ENCODE results near the gene TFPT.
A peak's percentile ranks its signal among the peaks of the same experiment; 100 is the strongest.

TFPT gene

DNA sequence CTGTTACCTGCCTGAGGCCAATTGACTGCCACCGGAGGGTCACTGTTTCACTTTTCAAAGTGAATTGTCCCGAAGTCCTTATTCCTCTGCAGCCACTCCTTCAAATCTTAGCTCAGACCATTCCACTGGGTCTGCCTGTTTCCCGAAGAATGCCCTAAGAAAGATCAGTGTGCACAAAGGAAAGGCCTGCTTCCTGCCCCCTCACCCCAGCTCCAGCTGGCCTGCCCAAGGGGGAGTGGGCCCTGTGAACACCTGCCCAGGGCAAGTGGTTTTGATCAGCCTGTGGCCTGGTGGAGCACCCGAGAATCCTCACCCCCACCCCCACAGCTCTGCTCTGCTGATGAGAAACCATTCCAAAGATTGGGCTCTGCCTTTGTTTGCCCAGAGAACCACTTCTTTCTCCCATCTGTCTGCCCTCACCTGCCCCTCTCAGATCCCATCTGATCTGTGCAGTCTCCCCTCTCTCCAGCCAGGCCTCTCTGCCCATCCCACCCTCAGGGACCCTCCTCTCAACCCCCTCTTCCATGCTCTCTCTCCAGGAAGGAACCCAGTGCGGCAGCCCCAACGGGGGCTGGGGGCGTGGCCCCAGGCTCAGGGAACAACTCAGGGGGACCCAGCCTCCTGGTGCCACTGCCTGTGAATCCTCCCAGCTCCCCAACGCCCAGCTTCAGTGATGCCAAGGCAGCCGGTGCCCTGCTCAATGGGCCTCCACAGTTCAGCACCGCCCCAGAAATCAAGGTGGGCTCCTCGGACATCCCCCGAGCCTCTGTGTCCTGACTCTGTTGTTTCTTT, 33.8 kb upstream of the TFPT start:
- no peak for DNase-seq (ENCODE audit: low read depth, low spot score)

DNA sequence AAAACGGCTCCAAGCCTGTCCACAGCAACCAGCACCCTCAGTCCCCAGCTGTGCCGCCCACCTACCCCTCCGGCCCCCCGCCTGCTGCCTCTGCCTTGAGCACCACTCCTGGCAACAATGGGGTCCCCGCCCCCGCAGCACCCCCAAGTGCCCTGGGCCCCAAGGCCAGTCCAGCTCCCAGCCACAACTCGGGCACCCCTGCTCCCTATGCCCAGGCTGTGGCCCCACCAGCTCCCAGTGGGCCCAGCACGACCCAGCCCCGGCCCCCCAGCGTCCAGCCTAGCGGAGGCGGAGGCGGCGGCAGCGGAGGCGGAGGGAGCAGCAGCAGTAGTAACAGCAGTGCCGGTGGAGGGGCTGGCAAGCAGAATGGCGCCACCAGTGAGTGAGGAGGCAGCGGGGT, 32.7 kb upstream of the TFPT start:
- DNase-seq (ENCODE audit: low read depth, low spot score), result no peak

DNA sequence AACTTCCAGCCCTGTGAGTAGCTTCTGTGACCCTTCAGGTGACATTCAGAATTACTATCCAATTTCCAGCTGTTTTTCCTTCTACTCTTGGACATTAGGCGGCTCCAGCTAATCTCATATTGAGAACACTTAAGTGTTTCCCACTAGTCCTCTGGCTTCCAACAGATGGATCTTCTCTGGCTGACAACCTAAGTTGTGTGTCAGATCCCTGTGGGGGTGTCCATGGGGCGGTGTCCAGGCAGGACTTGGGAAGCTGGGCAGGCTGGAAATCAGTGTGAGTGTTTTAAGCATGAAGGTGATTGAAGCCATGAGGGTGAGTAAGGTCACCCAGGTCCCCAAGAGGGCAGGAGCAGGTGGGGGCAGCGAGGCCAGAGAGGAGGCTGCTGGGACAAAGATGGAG, 32.2 kb upstream of the TFPT start:
- DNase-seq (ENCODE audit: low read depth, low spot score), result no peak

DNA sequence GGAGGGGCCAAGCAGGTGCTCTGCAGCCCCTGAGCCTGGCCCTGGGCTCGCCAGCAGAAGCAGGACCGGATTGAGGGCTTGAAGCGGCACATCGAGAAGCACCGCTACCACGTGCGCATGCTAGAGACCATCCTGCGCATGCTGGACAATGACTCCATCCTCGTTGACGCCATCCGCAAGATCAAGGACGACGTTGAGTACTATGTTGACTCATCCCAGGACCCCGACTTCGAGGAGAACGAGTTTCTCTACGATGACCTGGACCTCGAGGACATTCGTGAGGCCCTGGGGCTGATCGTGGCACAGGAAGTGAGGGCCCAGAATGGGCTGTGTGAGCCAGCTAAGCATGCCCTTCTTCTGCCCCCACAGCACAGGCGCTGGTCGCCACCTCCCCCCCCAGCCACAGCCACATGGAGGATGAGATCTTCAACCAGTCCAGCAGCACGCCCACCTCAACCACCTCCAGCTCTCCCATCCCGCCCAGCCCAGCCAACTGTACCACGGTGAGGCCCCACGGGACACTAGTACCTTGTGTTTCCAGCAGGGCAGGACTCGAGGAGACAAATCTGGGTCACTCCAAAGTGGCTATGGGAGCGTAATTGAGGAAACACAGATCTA, 30.2 kb upstream of the TFPT start:
- DNase-seq (ENCODE audit: low read depth, low spot score), result no peak

DNA sequence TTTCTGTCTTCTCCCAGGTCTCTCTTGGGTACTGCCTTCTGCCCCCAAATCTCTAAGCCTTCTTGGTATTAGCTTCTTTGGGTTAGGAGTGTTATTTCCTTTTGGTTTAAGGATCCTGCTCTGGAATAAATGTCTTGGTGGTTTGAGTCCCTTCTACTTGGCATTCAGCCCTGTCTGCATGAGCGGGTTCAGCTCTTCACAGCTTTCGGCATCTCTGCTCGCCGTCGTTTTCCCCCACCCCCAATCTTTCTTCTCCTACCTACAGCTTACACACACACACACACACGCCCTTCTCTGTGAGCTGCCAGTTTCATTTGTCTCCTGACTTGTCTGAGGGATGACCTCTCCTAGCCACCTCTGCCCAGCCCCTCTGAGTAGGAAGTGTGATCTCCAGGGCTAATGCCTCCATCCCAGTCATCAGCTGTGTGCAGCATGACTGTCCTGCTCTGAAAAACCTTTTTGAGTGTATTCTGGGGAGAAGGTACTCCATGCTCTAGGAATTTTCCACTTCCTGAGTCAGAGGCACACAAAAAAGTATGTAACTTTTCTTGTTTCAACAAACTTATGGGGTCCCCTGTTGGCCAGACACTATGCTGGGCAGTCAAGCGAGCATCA, 26.8 kb upstream of the TFPT start:
- DNase-seq (ENCODE audit: low read depth, low spot score), result no peak

DNA sequence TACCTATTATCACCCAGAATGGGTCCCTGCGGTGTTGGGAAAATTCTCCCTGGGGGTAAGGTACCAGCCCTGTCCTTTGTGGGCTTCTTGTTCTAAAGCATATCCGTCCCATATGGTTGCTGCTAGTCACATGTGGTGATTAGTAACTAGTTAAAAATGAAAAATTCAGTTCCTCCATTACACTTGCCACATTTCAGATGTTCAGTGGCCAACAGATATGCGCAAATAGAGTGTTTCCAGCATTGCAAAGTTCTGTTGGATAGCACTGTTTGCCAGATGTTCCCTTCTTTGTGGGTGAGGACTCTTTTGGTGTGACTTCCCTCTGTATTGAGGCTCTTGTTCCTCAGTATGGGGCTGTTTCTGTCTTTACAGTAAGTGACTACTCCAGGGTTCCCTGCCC, 25.9 kb upstream of the TFPT start:
- DNase-seq (ENCODE audit: low read depth, low spot score), result no peak

DNA sequence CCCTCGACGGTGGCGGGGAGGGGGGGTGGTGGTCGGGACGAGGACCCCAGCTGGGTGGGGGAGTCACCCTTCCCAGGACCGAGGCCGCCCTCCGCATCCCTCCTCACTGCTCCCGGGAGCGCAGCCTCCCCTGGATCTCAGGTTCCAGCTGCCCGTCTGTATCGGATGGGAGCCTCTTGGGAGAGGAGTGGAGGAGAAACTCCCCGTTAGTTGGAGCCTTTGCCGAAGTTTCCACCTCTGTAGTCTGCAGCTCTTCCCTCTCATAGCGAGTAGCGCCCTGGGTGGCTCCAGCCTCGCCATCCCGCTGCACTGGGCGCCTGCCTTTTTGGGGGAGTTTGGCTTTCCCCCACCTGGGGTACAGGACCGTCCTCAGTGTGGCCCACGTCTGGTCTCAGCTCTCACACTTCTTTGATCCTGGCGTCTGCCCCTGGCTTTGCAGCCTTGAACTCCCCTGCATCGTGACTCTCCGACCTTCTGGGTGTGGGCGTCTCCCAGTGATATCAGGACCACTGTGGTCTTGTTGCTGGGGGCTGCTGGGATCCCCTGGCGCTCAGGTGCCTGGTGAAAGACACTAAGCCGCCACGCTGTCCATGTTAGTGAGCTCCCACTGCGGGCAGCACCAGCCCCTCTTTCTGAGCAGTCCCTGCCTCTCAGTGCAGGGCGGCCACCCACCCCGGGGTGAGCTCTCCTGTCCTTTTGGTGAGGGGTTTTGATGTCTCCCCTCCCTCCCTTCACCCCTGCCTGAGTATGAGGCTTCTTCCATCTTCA, 23.2 kb upstream of the TFPT start:
- no peak for DNase-seq (ENCODE audit: low read depth, low spot score)

DNA sequence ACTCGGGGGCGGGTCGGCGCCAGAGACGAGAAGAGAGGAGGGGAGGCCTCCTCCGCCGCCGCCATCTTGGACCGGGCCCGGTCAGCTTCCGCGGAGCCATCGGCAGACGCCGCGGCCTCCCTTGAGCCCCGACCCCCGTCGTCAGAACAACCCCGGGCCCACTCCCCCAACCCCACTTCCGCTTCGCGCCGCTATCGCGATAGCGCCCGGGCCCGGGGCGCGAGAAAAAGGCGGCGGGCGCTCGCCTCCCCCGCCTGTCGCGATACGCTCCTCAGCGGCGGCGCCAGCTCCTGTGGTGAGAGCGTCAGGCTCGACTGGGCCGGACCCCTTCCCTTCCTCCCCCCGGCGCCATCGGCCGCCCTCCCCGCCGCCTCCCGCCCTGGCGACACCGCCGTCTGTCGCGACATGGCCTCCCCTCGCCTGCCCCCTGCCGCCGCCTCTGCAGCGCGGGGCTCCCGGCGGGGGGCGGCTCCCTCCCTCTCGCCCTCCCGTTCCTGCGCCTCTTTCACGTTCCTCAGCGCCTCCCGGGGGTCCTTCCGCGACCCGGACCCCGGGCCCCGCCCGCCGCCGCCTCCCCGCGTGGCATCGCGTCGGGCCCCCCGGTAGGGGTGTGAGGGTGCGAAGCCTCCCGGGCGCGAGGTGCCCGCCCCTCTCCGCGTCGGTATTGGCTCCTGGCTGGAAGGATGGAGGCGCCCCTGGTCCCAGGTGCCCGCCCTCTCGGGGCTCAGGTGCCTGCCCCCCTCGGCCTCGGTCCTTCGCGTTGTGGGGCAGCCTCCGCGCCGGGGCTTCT, 22.4 kb upstream of the TFPT start, which contains the start of gene CNOT3:
CNOT3 (plus strand) TSS at position 64 of the 790 bp plus-strand sequence. CDS start 5,217 bp downstream, outside the sequence.
- DNase-seq (ENCODE audit: low read depth, low spot score), result no peak

DNA sequence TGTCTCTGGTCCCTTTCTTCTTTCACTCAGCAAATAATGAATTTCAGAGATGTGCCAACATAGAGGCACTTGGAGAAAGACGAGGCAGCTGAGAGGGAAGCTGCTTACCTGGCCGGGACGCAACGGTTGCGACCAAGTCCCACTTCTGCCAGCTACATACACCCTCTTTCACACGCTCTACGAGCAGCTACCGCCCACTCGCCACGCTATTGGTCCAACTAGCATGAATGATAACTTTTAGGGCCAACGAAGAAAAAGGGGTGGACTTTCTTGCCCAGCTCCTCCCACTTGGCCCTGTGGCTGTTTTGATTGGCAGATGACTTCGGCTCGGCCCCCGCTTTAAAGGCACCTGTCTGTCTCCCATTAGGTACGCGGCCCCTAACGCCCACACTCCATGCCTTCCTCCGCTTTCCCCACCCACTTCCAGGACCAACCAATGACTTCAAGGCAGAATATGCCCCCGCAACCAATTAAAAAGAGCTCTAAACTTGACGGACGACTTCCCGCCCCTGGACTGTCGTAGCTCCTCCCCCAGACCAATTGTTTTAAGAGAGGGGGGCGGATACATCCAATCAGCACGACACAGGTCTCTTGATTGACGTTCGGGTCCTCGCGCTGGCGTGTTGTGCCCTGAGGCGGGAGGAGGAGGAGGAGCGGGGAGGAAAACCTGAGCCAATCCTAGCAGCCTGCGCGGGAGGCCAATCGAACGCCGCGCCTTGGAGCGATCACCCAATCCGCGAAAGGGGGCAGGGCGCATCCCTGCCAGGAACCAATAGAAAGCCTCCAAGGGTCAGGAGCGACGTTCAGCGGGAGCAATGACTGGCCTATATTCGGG, 21.6 kb upstream of the TFPT start:
- DNase-seq (ENCODE audit: low read depth, low spot score), result peak; percentile 100

DNA sequence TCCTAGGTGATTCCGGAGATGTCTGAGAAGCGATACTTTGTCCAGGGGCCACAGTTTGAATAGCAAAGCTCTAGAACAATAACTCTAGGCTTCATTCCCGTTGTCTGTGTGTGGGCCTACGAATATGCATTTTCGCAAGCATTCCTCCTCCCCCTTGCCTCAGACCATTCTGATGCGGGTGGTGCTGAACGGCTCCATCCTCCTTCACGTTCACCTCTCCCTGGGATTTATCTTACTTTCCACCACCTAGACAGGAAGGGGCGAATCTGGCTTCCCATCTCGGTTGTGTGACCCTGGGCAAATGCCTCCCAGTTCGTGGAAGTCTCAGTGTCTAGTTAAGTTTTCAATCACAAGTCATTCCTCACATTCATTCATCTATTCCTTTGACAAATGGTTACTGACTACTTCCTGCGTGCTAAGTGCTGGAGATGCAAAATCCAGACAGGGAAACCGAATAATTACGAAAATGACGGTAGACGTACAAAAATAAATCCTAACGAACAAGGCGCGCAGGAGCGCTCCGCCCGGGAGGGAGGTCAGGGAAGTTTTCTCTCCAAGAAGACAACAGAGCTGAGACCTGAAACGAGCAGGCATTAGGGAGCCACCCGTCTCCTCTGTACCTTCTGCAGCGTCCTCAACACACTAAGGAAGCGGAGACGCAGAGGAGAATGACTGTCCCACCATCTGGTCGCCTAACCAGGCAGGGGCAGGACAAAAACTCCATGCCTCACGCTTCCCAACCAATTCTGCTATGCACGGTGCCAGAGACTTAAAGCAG, 20.8 kb upstream of the TFPT start:
- no peak for DNase-seq (ENCODE audit: low read depth, low spot score)

DNA sequence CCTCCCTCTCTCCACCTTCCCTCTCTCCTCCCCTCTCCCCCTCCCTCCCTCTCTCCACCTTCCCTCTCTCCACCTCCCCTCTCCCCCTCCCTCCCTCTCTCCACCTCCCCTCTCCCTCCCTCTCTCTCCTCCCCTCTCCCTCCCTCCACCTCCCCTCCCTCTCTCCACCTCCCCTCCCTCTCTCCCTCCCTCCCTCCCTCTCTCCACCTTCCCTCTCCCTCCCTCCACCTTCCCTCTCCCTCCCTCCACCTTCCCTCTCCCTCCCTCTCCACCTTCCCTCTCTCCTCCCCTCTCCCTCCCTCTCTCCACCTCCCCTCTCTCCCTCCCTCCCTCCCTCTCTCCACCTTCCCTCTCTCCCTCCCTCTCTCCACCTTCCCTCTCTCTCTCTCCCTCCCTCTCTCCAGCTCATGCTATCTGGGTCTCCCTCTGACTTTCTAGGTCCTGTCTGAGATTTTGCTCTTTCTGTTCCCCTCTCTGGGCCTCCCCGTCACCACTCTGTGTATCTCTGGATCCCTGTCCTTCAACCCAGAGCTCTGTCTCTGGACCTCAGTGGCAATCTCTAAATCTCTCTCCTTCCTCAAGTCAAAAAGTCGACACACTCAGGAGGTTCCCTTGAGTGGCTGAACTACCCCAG, 18.6 kb upstream of the TFPT start:
- DNase-seq (ENCODE audit: low read depth, low spot score), result no peak

DNA sequence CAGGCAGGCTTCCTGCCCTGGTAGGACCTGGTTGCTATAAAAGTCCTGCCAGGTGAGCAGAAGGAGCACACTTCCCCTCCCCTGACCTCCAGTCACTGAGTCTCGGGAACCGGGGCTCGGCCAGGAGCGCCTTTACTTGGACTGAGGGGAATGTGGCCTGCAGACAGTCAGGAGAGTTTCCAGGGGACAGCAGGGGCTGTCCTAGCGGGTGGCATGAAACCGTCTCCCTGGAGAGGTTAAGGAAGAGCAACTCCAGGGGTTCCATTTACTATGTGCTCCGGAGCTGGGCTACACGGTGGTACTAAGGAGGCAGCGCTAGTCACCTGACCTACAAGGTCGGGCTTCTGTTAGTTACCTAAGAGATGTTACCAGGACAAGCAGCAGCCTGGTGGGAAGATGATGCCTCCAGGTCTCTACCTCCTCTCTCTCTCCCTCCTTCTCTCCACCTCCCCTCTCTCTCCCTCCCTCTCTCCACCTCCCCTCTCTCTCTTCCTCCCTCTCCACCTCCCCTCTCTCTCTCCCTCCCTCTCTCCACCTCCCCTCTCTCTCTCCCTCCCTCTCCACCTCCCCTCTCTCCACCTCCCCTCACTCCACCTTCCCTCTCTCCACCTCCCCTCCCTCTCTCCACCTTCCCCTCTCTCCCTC, 18.0 kb upstream of the TFPT start:
- no peak for DNase-seq (ENCODE audit: low read depth, low spot score)

DNA sequence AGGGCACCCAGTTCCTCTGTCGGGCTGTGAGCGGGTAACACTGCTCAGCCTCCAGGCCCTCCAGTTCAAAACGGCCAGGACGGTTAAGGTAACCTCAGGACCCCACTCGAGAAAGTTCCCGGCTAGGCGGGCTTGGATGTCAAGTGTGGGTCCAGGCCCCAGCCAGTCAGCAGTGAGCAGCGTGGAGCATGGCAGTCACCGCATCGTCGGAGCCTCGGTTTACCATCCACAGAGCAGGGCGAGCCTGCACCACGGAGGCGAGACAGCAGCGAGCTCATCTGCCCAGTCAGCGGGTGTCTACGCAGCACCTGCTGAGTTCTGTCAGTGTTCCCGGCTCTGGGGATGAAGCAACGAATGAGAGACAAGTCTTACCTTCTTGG, 14.2 kb upstream of the TFPT start:
- no peak for DNase-seq (ENCODE audit: low read depth, low spot score)

DNA sequence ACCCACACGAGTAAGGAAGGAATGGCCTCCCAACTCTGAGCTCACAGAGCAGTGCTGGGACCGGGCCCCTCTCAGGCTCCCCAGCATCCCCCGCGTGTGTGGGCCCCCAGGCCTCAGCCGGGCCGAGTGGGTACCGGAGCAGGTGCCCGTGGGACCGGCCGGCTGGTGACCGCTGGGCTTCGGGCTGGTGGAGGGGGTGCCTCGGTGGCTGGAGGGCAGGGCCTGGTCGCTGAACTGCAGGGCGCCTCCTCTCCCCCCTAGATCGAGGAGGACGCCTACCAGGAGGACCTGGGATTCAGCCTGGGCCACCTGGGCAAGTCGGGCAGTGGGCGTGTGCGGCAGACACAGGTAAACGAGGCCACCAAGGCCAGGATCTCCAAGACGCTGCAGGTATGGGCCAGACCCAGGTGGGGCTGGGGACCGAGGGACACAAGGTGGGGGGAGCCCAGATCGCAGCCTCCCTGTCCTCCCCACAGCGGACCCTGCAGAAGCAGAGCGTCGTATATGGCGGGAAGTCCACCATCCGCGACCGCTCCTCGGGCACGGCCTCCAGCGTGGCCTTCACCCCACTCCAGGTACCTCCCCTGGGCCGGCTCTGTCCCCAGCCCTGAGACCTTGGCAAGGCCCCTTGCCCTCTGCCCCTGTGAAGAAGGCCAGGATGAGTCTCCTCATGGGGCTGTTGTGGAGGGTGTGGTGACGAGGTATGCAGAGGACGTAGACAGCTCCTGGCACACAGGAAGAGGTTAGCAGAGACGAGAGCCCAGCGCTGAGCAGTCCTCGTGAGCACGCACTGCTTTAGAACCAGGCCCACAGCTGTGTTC, 13.5 kb upstream of the TFPT start:
- DNase-seq (ENCODE audit: low read depth, low spot score), result no peak

DNA sequence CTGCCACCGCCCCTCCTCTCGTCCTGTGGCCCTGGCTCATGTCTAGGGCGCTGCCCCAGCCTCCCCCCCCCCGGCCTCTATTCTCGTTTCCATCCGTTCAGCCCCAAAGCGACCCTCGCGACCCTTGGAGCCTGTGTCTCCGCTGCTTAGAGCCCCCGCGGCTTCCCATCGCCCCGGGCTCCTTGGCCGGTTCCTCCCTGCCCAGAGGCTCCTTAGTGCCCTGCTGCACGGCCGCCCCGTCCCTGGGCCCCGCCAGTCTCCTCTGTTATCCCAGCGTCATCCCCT, 12.9 kb upstream of the TFPT start:
- no peak for DNase-seq (ENCODE audit: low read depth, low spot score)

DNA sequence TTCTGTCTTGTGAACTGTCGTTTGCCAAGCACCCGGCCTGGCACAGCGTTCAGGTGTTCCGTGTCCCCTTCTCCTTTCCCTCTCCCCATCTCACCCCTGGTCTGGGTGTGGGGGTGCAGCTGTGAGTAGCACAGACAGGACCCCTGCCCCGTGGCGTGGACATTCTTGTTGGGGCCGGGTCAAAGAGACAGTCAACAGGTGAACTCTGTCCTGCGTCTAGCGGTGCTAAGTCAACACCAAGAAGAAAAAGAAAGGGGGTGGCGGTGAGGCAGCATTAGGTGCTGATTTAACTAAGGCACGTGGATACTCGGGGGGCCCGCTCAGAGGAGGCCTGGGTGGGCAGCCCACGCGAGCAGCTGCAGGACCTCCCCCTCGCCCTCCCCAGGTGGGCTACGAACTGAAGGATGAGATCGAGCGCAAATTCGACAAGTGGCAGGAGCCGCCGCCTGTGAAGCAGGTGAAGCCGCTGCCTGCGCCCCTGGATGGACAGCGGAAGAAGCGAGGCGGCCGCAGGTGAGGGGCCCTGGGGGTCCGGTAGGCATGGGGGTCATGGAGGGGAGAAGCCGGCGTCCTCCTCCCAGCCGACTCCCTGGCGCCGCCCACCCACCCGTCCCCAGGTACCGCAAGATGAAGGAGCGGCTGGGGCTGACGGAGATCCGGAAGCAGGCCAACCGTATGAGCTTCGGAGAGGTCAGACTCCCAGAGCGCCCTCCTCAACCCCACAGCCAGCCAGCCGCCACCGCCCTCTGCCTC, 12.4 kb upstream of the TFPT start:
- DNase-seq (ENCODE audit: low read depth, low spot score), result no peak

DNA sequence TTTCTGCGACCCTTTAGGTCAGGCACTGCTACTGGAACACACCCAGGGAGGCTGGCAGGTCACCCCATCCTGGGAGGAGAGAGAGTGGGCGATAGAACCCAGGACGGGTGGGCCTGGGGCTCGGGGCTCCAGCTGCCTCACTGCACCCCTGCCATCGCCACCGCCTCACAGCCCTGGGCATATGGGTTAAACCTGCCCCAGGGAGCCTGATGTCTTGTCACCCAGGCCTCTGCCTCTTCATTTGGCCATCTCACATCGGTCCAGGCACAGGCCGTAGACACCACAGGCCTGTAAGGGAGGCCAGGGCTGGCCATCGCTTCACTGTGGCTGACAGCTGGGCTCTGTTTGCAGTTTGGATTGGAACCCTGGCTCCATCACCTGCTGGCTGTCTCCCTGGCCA, 10.3 kb upstream of the TFPT start:
- DNase-seq (ENCODE audit: low read depth, low spot score), result no peak
